Uterus (tissue), 2 donors: ENCODE results near the gene SHTN1.

Experiments used
- CTCF ChIP-seq, 4 experiments: fragments of 200-600 bp in 2 of 4; fragments of 450-650 bp in 2 of 4; sonication (generic) in 2 of 4; IDR thresholded peaks; one replicate each; pipeline ENCODE4 v1.5.1; 2016 to 2019; ENCODE audit warnings: antibody characterized with exemption in 4 of 4, mild to moderate bottlenecking in 2 of 4, moderate library complexity in 1 of 4
- POLR2A ChIP-seq, 2 donors: fragments of 450-650 bp; IDR thresholded peaks; one replicate each; pipeline ENCODE4 v1.6.1; 2016; ENCODE audit warnings: antibody characterized with exemption in 2 of 2, mild to moderate bottlenecking in 1 of 2, moderate library complexity in 1 of 2

GRCh38 chr10:116998172-116998571 is 6.8 kb downstream of the SHTN1 start:
- TF ChIP-seq POLR2A (IDR thresholded peaks at IDR 0.05): no peak
- TF ChIP-seq CTCF (IDR thresholded peaks at IDR 0.05): no peak
